NOMO-1 treated with dmso at 0.1 percent for 144 hours (cell line): Measurements from ENCODE around the gene NAP1L4.

Experiments
- DNase-seq: peaks from one replicate; lab custom pipeline; 2025; ENCODE audit not compliant: unreplicated experiment; lab: John Stamatoyannopoulos, UW

NAP1L4 gene

GRCh38 chr11:2961080-2961479, 31.0 kb downstream of the NAP1L4 start:
- DNase-seq: no peak

- no peak for DNase-seq
These were observed 32.0 kb downstream of the NAP1L4 start for GRCh38 chr11:2960139-2960538.

- DNase-seq: peak; percentile 13
These were observed 33.9 kb downstream of the NAP1L4 start for GRCh38 chr11:2958251-2958650.

- DNase-seq: no peak
These were observed 36.1 kb downstream of the NAP1L4 start for GRCh38 chr11:2955906-2956476.

- DNase-seq: no peak
These were observed 37.9 kb downstream of the NAP1L4 start for GRCh38 chr11:2954263-2954662.

GRCh38 chr11:2952290-2952689, 39.8 kb downstream of the NAP1L4 start:
- DNase-seq: peak; percentile 13

GRCh38 chr11:2951231-2952110, 40.7 kb downstream of the NAP1L4 start:
- no peak for DNase-seq

- DNase-seq: no peak
These were observed 41.3 kb downstream of the NAP1L4 start for GRCh38 chr11:2950825-2951224.

- no peak for DNase-seq
These were observed 42.2 kb downstream of the NAP1L4 start for GRCh38 chr11:2949920-2950319.

GRCh38 chr11:2947744-2948143, 44.4 kb downstream of the NAP1L4 start:
- no peak for DNase-seq

- DNase-seq: no peak
These were observed 46.3 kb downstream of the NAP1L4 start for GRCh38 chr11:2945757-2946287.

GRCh38 chr11:2945031-2945756, 46.9 kb downstream of the NAP1L4 start:
- no peak for DNase-seq

GRCh38 chr11:2944530-2944929, 47.6 kb downstream of the NAP1L4 start:
- DNase-seq: no peak

- no peak for DNase-seq
These were observed 48.4 kb downstream of the NAP1L4 start for GRCh38 chr11:2943711-2944118.

- no peak for DNase-seq
These were observed 49.0 kb downstream of the NAP1L4 start for GRCh38 chr11:2942872-2943710.

GRCh38 chr11:2942447-2942846, 49.7 kb downstream of the NAP1L4 start:
- no peak for DNase-seq

GRCh38 chr11:2940921-2941821, 51.0 kb downstream of the NAP1L4 start:
- no peak for DNase-seq

- DNase-seq: no peak
These were observed 51.8 kb downstream of the NAP1L4 start for GRCh38 chr11:2940147-2940920.
